ENCODE data around the gene SLC38A8. TPM values are rescaled to one million over a fixed set of nuclear protein-coding genes. Genes with fewer than 3 reads are reported as not detected.

Gene SLC38A8
- total RNA-seq, 1 experiment from 2014 or later = not detected

DNA sequence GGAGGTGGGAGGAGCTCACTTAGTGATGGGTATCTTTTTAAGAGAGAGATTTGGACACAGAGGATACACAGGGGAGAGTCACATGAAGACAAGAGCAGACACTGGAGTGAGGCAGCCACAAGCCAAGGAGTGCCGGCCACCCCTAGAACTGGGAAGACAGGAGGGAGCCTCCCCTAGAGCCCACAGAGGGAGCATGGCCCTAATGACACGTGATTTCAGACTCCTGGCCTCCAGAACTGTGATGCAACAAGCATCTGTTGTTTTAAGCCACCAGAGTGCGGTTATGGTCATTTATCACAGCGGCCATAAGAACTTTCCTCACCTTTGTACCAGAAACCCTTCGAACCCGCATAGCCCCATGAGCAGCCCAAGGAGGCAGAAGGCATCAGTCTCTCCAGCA is 33.3 kb downstream of the SLC38A8 start:
- ATAC-seq (no peak), DNase-seq (ENCODE audit: low read depth, low spot score) (no peak)
- Histone ChIP-seq H3K9me3 (ENCODE audit: control insufficient read depth, insufficient read depth, low read depth, low read length) (no peaks in the 10 kb centered on the region), H3K36me3 (ENCODE audit: control insufficient read depth, insufficient read depth, low read length) (no peaks in the 10 kb centered on the region), H3K27me3 (ENCODE audit: control insufficient read depth, insufficient read depth, low read length) (no peaks in the 10 kb centered on the region), H3K4me3 (ENCODE audit: low read depth in 2 of 2, low read length in 2 of 2) (no peak overlapping the region), H3K27ac (ENCODE audit: low read length) (no peak overlapping the region), H3K4me1 (ENCODE audit: control insufficient read depth, insufficient read depth, low read length) (no peaks in the 10 kb centered on the region)
- ChIA-PET CTCF (no interaction called here), POLR2A (no interaction called here)
- intact Hi-C loops (cut with micrococcal nuclease; ENCODE audit: unreplicated experiment) = no loop called here
- no TSS peak for BruUV-seq (replicated peaks)
- in situ Hi-C loops (cut with HindIII; ENCODE audit: low pct_unique_long_range_greater_than_20kb, low sequenced_read_pairs) = no loop called here
- TF ChIP-seq POLR2AphosphoS5 (IDR thresholded peaks at IDR 0.05; ENCODE audit: low read depth, low read length) = no peak
- no peak for TF ChIP-seq TCF7L2 (IDR thresholded peaks at IDR 0.05; ENCODE audit: low read depth, low read length)
- TF ChIP-seq, protein P1, sequence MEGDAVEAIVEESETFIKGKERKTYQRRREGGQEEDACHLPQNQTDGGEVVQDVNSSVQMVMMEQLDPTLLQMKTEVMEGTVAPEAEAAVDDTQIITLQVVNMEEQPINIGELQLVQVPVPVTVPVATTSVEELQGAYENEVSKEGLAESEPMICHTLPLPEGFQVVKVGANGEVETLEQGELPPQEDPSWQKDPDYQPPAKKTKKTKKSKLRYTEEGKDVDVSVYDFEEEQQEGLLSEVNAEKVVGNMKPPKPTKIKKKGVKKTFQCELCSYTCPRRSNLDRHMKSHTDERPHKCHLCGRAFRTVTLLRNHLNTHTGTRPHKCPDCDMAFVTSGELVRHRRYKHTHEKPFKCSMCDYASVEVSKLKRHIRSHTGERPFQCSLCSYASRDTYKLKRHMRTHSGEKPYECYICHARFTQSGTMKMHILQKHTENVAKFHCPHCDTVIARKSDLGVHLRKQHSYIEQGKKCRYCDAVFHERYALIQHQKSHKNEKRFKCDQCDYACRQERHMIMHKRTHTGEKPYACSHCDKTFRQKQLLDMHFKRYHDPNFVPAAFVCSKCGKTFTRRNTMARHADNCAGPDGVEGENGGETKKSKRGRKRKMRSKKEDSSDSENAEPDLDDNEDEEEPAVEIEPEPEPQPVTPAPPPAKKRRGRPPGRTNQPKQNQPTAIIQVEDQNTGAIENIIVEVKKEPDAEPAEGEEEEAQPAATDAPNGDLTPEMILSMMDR (IDR thresholded peaks at IDR 0.05) = no peak
- TF ChIP-seq, protein P2, sequence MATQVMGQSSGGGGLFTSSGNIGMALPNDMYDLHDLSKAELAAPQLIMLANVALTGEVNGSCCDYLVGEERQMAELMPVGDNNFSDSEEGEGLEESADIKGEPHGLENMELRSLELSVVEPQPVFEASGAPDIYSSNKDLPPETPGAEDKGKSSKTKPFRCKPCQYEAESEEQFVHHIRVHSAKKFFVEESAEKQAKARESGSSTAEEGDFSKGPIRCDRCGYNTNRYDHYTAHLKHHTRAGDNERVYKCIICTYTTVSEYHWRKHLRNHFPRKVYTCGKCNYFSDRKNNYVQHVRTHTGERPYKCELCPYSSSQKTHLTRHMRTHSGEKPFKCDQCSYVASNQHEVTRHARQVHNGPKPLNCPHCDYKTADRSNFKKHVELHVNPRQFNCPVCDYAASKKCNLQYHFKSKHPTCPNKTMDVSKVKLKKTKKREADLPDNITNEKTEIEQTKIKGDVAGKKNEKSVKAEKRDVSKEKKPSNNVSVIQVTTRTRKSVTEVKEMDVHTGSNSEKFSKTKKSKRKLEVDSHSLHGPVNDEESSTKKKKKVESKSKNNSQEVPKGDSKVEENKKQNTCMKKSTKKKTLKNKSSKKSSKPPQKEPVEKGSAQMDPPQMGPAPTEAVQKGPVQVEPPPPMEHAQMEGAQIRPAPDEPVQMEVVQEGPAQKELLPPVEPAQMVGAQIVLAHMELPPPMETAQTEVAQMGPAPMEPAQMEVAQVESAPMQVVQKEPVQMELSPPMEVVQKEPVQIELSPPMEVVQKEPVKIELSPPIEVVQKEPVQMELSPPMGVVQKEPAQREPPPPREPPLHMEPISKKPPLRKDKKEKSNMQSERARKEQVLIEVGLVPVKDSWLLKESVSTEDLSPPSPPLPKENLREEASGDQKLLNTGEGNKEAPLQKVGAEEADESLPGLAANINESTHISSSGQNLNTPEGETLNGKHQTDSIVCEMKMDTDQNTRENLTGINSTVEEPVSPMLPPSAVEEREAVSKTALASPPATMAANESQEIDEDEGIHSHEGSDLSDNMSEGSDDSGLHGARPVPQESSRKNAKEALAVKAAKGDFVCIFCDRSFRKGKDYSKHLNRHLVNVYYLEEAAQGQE (IDR thresholded peaks at IDR 0.05; ENCODE audit: insufficient read depth in 1 of 2, low read depth in 2 of 2, low read length in 1 of 2) = no peak
- no peak for TF ChIP-seq SIN3A (IDR thresholded peaks at IDR 0.05; ENCODE audit: borderline replicate concordance, insufficient read depth, low read depth, low read length)

DNA sequence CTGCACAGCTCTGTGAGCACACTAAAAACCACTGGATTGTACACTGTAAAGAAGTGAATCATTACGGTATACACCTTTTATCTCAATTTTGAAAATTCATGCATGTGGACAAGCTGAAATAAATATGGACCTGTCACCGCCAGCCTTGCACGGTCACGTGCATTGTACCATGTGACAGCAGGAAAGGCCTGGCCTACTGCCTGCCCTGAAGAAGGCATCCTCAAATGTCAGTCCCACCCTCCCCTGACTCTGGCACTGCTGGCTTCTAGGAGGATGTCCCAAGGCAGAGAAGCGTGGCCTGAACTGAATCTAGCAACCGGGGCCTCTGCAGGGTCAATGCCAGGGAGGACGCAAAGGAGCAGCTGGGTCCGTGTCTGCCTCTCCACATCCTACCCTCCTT is 34.6 kb downstream of the SLC38A8 start:
- no peaks in the 10 kb centered on the region for H3K4me1 ChIP-seq (ENCODE audit: control insufficient read depth, insufficient read depth, low read length)
- H3K36me3 ChIP-seq (ENCODE audit: control insufficient read depth, insufficient read depth, low read length) = no peaks in the 10 kb centered on the region
- in situ Hi-C loops (cut with HindIII; ENCODE audit: low pct_unique_long_range_greater_than_20kb, low sequenced_read_pairs) = no loop called here
- ATAC-seq (no peak), DNase-seq (ENCODE audit: low read depth, low spot score) (no peak)
- no peaks in the 10 kb centered on the region for H3K27me3 ChIP-seq (ENCODE audit: control insufficient read depth, insufficient read depth, low read length)
- no peak overlapping the region for H3K27ac ChIP-seq (ENCODE audit: low read length)
- no peak overlapping the region for H3K4me3 ChIP-seq (ENCODE audit: low read depth in 2 of 2, low read length in 2 of 2)
- BruUV-seq (replicated peaks) = no TSS peak
- no peaks in the 10 kb centered on the region for H3K9me3 ChIP-seq (ENCODE audit: control insufficient read depth, insufficient read depth, low read depth, low read length)
- CTCF ChIA-PET = no interaction called here
- POLR2A ChIA-PET = no interaction called here
- TF ChIP-seq, protein P1 (IDR thresholded peaks at IDR 0.05) = no peak
- TF ChIP-seq TCF7L2 (IDR thresholded peaks at IDR 0.05; ENCODE audit: low read depth, low read length) (no peak), SIN3A (IDR thresholded peaks at IDR 0.05; ENCODE audit: borderline replicate concordance, insufficient read depth, low read depth, low read length) (no peak), POLR2AphosphoS5 (IDR thresholded peaks at IDR 0.05; ENCODE audit: low read depth, low read length) (no peak)
- TF ChIP-seq, protein P2 (IDR thresholded peaks at IDR 0.05; ENCODE audit: insufficient read depth in 1 of 2, low read depth in 2 of 2, low read length in 1 of 2) = no peak
- intact Hi-C loops (cut with micrococcal nuclease; ENCODE audit: unreplicated experiment) = no loop called here

Data from Panc1 (cell line).